ENCODE data around the gene CDH23. TPM values are rescaled to one million over a fixed set of nuclear protein-coding genes. Genes with fewer than 3 reads are reported as not detected.
A peak's percentile ranks its signal among the peaks of the same experiment; 100 is the strongest.

Gene CDH23
- total and polyA plus RNA-seq, 9 of the 15 experiments (the other 6 are each of a cell fraction or from before 2014, with no cell fraction given): 0.18 to 1.2 (median 0.47) TPM

DNA sequence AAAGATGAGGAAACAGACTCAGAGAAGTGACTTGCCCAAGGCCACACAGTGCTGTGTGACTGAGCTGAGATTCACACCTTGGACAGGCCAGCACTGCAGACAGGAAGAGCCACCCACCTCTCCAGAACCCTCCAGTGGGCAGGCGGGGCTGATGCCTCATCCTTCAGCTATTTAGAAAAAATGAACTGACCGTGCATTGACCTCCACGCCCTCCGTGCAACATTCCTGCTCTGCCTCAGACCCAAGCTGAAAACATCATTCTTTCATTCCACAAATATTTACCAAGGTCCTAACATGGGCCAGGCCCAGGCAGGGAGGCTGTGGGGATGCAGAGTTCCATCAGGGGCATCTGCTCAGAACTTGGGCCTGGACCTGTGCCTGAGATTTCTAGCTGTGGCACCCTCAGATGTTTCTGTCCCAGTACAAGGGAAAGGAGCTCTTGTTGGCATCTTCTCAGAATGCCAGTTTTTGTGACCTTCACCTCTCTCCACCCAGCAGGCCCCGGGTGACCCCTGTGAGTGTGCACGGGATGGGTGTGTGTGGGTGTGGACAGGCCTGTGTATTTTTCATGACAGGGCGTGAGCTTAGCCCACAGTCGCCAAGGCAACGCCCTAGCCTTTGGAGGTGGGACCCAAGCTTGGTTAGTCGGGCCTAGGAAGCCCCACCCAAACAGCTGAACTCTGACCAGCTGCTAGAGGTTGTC is 370.1 kb downstream of the CDH23 start (continued):
- TF ChIP-seq, protein P1, sequence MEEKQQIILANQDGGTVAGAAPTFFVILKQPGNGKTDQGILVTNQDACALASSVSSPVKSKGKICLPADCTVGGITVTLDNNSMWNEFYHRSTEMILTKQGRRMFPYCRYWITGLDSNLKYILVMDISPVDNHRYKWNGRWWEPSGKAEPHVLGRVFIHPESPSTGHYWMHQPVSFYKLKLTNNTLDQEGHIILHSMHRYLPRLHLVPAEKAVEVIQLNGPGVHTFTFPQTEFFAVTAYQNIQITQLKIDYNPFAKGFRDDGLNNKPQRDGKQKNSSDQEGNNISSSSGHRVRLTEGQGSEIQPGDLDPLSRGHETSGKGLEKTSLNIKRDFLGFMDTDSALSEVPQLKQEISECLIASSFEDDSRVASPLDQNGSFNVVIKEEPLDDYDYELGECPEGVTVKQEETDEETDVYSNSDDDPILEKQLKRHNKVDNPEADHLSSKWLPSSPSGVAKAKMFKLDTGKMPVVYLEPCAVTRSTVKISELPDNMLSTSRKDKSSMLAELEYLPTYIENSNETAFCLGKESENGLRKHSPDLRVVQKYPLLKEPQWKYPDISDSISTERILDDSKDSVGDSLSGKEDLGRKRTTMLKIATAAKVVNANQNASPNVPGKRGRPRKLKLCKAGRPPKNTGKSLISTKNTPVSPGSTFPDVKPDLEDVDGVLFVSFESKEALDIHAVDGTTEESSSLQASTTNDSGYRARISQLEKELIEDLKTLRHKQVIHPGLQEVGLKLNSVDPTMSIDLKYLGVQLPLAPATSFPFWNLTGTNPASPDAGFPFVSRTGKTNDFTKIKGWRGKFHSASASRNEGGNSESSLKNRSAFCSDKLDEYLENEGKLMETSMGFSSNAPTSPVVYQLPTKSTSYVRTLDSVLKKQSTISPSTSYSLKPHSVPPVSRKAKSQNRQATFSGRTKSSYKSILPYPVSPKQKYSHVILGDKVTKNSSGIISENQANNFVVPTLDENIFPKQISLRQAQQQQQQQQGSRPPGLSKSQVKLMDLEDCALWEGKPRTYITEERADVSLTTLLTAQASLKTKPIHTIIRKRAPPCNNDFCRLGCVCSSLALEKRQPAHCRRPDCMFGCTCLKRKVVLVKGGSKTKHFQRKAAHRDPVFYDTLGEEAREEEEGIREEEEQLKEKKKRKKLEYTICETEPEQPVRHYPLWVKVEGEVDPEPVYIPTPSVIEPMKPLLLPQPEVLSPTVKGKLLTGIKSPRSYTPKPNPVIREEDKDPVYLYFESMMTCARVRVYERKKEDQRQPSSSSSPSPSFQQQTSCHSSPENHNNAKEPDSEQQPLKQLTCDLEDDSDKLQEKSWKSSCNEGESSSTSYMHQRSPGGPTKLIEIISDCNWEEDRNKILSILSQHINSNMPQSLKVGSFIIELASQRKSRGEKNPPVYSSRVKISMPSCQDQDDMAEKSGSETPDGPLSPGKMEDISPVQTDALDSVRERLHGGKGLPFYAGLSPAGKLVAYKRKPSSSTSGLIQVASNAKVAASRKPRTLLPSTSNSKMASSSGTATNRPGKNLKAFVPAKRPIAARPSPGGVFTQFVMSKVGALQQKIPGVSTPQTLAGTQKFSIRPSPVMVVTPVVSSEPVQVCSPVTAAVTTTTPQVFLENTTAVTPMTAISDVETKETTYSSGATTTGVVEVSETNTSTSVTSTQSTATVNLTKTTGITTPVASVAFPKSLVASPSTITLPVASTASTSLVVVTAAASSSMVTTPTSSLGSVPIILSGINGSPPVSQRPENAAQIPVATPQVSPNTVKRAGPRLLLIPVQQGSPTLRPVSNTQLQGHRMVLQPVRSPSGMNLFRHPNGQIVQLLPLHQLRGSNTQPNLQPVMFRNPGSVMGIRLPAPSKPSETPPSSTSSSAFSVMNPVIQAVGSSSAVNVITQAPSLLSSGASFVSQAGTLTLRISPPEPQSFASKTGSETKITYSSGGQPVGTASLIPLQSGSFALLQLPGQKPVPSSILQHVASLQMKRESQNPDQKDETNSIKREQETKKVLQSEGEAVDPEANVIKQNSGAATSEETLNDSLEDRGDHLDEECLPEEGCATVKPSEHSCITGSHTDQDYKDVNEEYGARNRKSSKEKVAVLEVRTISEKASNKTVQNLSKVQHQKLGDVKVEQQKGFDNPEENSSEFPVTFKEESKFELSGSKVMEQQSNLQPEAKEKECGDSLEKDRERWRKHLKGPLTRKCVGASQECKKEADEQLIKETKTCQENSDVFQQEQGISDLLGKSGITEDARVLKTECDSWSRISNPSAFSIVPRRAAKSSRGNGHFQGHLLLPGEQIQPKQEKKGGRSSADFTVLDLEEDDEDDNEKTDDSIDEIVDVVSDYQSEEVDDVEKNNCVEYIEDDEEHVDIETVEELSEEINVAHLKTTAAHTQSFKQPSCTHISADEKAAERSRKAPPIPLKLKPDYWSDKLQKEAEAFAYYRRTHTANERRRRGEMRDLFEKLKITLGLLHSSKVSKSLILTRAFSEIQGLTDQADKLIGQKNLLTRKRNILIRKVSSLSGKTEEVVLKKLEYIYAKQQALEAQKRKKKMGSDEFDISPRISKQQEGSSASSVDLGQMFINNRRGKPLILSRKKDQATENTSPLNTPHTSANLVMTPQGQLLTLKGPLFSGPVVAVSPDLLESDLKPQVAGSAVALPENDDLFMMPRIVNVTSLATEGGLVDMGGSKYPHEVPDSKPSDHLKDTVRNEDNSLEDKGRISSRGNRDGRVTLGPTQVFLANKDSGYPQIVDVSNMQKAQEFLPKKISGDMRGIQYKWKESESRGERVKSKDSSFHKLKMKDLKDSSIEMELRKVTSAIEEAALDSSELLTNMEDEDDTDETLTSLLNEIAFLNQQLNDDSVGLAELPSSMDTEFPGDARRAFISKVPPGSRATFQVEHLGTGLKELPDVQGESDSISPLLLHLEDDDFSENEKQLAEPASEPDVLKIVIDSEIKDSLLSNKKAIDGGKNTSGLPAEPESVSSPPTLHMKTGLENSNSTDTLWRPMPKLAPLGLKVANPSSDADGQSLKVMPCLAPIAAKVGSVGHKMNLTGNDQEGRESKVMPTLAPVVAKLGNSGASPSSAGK (IDR thresholded peaks at IDR 0.05): no peak
- TF ChIP-seq, protein P2, sequence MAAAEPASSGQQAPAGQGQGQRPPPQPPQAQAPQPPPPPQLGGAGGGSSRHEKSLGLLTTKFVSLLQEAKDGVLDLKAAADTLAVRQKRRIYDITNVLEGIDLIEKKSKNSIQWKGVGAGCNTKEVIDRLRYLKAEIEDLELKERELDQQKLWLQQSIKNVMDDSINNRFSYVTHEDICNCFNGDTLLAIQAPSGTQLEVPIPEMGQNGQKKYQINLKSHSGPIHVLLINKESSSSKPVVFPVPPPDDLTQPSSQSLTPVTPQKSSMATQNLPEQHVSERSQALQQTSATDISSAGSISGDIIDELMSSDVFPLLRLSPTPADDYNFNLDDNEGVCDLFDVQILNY (CRISPR knock-in tag; IDR thresholded peaks at IDR 0.05): no peak
- TF ChIP-seq DACH1 (IDR thresholded peaks at IDR 0.05; ENCODE audit: partially characterized antibody) (peak; percentile 69), SIN3A (IDR thresholded peaks at IDR 0.05; ENCODE audit: borderline replicate concordance in 2 of 2, control insufficient read depth in 1 of 2, low read depth in 2 of 2, low read length in 2 of 2) (peak in 1 of 2 experiments; percentile 73; a peak in 1 of 4 replicates), TARDBP (IDR thresholded peaks at IDR 0.05) (no peak), SIRT6 (IDR thresholded peaks at IDR 0.05; ENCODE audit: low read depth, low read length) (no peak)
- TF ChIP-seq, protein P3, sequence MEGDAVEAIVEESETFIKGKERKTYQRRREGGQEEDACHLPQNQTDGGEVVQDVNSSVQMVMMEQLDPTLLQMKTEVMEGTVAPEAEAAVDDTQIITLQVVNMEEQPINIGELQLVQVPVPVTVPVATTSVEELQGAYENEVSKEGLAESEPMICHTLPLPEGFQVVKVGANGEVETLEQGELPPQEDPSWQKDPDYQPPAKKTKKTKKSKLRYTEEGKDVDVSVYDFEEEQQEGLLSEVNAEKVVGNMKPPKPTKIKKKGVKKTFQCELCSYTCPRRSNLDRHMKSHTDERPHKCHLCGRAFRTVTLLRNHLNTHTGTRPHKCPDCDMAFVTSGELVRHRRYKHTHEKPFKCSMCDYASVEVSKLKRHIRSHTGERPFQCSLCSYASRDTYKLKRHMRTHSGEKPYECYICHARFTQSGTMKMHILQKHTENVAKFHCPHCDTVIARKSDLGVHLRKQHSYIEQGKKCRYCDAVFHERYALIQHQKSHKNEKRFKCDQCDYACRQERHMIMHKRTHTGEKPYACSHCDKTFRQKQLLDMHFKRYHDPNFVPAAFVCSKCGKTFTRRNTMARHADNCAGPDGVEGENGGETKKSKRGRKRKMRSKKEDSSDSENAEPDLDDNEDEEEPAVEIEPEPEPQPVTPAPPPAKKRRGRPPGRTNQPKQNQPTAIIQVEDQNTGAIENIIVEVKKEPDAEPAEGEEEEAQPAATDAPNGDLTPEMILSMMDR (IDR thresholded peaks at IDR 0.05 in 2 of 3, conservative IDR thresholded peaks at IDR 0.05 in 1 of 3; ENCODE audit: insufficient read depth in 2 of 3, low read depth in 1 of 3, low read length in 3 of 3): no peak
- TF ChIP-seq, protein P4, sequence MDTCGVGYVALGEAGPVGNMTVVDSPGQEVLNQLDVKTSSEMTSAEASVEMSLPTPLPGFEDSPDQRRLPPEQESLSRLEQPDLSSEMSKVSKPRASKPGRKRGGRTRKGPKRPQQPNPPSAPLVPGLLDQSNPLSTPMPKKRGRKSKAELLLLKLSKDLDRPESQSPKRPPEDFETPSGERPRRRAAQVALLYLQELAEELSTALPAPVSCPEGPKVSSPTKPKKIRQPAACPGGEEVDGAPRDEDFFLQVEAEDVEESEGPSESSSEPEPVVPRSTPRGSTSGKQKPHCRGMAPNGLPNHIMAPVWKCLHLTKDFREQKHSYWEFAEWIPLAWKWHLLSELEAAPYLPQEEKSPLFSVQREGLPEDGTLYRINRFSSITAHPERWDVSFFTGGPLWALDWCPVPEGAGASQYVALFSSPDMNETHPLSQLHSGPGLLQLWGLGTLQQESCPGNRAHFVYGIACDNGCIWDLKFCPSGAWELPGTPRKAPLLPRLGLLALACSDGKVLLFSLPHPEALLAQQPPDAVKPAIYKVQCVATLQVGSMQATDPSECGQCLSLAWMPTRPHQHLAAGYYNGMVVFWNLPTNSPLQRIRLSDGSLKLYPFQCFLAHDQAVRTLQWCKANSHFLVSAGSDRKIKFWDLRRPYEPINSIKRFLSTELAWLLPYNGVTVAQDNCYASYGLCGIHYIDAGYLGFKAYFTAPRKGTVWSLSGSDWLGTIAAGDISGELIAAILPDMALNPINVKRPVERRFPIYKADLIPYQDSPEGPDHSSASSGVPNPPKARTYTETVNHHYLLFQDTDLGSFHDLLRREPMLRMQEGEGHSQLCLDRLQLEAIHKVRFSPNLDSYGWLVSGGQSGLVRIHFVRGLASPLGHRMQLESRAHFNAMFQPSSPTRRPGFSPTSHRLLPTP (IDR thresholded peaks at IDR 0.05; ENCODE audit: borderline replicate concordance, extremely low read depth, insufficient read length): no peak
